A549 (cell line): ENCODE results near the gene CTNNA1.

Source experiments
- CBX2 ChIP-seq: fragments of 200-600 bp; sonication (generic); IDR thresholded peaks from 2 replicates; pipeline ENCODE4 v1.6.1; 2016; ENCODE audit warnings: low read depth, mild to moderate bottlenecking, borderline replicate concordance
- CTCF ChIP-seq: fragments of >200 bp; sonication (Bioruptor Twin); formaldehyde crosslinking; IDR thresholded peaks from 3 replicates; pipeline ENCODE4 v1.5.1; 2016
- MAFK ChIP-seq: fragments of 450-650 bp; IDR thresholded peaks from 2 replicates; pipeline ENCODE4 v1.6.1; 2014; ENCODE audit not compliant: partially characterized antibody
- MAZ ChIP-seq: fragments of 150-350 bp; IDR thresholded peaks from 2 replicates; pipeline ENCODE4 v1.6.1; 2014; ENCODE audit warnings: antibody characterized with exemption, low read depth, low read length, borderline replicate concordance
- MYC ChIP-seq: IDR thresholded peaks from 2 replicates; pipeline ENCODE4 v1.6.1; 2012; ENCODE audit warnings: mild to moderate bottlenecking, inconsistent platforms, low read length, improper control_type of control experiment, borderline replicate concordance
- SMC3 ChIP-seq: fragments of >200 bp; sonication (Bioruptor Twin); formaldehyde crosslinking; IDR thresholded peaks from 3 replicates; pipeline ENCODE4 v1.6.1; 2018; ENCODE audit warnings: inconsistent platforms
- SREBF2 ChIP-seq: fragments of 450-650 bp; IDR thresholded peaks from 2 replicates; pipeline ENCODE4 v1.6.1; 2014; ENCODE audit warnings: mild to moderate bottlenecking, moderate library complexity
- USF2 ChIP-seq: fragments of 450-650 bp; IDR thresholded peaks from 2 replicates; pipeline ENCODE4 v1.6.1; 2014; ENCODE audit warnings: antibody characterized with exemption

- TF ChIP-seq SMC3: no peak
- no peak for TF ChIP-seq SREBF2
- TF ChIP-seq CTCF: no peak
- no peak for TF ChIP-seq MAFK
- TF ChIP-seq MYC: no peak
- no peak for TF ChIP-seq USF2
- TF ChIP-seq MAZ: no peak
- no peak for TF ChIP-seq CBX2
Observed at GRCh38 chr5:138726848-138727247, 26.4 kb upstream of the CTNNA1 start.
